Heart right ventricle (tissue), 16 donors: ENCODE data around the gene DYNC1H1. TPM values are rescaled to one million over a fixed set of nuclear protein-coding genes. Genes with fewer than 3 reads are reported as not detected.

Experiments used
- ATAC-seq, 8 donors: fragments of 200-7000 bp; cut with Tn5 transposase; one replicate each; pipeline ENCODE4 v1.9.1; 2020; ENCODE audit warnings: mild to moderate bottlenecking in 8 of 8, moderate library complexity in 8 of 8, moderate number of reproducible peaks in 1 of 8
- DNase-seq, 2 donors: peaks; one replicate each; pipeline ENCODE4 v3.0.0-alpha.2; 2020
- H3K27ac ChIP-seq, 10 donors: fragments of 200-600 bp; sonication (generic) in 2 of 10; one replicate each; pipeline versions ENCODE4 v1.5.0 to v1.8.0; 2020 to 2022; ENCODE audit warnings: mild to moderate bottlenecking in 3 of 10
- H3K27me3 ChIP-seq, 7 donors: fragments of 200-600 bp; one replicate each; pipeline ENCODE4 v1.8.0; 2021 to 2022; ENCODE audit warnings: mild to moderate bottlenecking in 2 of 7
- H3K36me3 ChIP-seq, 9 donors: fragments of 200-600 bp; sonication (generic) in 1 of 9; one replicate each; pipeline versions ENCODE4 v1.5.0 to v1.8.0; 2020 to 2022; ENCODE audit warnings: mild to moderate bottlenecking in 2 of 9
- H3K4me1 ChIP-seq, 9 donors: fragments of 200-600 bp; sonication (generic) in 1 of 9; one replicate each; pipeline versions ENCODE4 v1.5.0 to v1.8.0; 2020 to 2022; ENCODE audit warnings: mild to moderate bottlenecking in 4 of 9
- H3K4me3 ChIP-seq, 10 donors: fragments of 200-600 bp; sonication (generic) in 2 of 10; one replicate each; pipeline versions ENCODE4 v1.5.0 to v1.8.0; 2020 to 2022; ENCODE audit warnings: mild to moderate bottlenecking in 7 of 10, moderate library complexity in 2 of 10
- H3K9me3 ChIP-seq, 11 donors: fragments of 200-600 bp in 10 of 11; sonication (generic) in 2 of 11; one replicate each; pipeline versions ENCODE4 v1.5.0 to v1.8.0; 2013 to 2022; ENCODE audit warnings: mild to moderate bottlenecking in 2 of 11, control low read depth in 1 of 11, moderate library complexity in 1 of 11
- WGBS, 2 donors: extraction: QIAGEN DNeasy Blood & Tissue Kit; methylation state at CpG; one replicate each; pipeline ENCODE4 v1.1.7; 2013; ENCODE audit warnings: inconsistent platforms in 1 of 2; 5-methylcytosine and 5-hydroxymethylcytosine counted together
- intact Hi-C, 10 donors: fragments of 100-400 bp; cut with DNase I; formaldehyde crosslinking; loops; one replicate each; pipeline versions ENCODE4 v1.11.1 to v1.14.2; 2022
- polyA plus RNA-seq, 2 donors: library from polyadenylated mRNA; stranded (reverse); fragments of 200-250 nt; gene quantifications; one replicate each; pipeline ENCODE4 v1.2.3, GENCODE V29; 2013
- total RNA-seq, 10 donors: library from RNA; stranded (reverse); fragmentation: NEBNext Ultra II Directional in 3 of 10; extraction: Animal tissue kit (Norgen Biotek cat#: 25700) in 3 of 10; gene quantifications; one replicate each; pipeline versions ENCODE4 v1.2.1 to v1.2.4, GENCODE V29; 2021 to 2023
- TF ChIP-seq, protein P1 (sequence below), 9 donors: fragments of 200-600 bp; sonication (generic) in 2 of 9; IDR thresholded peaks; one replicate each; pipeline versions ENCODE4 v1.5.0 to v1.8.0; 2021 to 2022; ENCODE audit warnings: antibody characterized with exemption in 9 of 9, mild to moderate bottlenecking in 5 of 9, moderate library complexity in 1 of 9
- donor health status: Arrhythmogenic right ventricular cardiomyopathy.
- donor health status: ischemic (EF 13 %, LVEDD 7.1; RV severe dilation, severe dysfunction).
- donor health status: healthy with polysubstance abuse.
- donor health status: DM: no; HTN: yes; CAD: no.
- donor health status: DM: no; HTN: no; CAD: no.
- donor health status: ischemic (EF 25% LVEDD 6.9; RV normal size, moderate dysfunction).
- donor health status: ischemic (EF 25% LVEDD 5.7; RV mildly dilated, moderate dysfunction).
- donor health status: healthy.
- donor health status: DM: yes; HTN: yes; CAD: no.
- donor health status: Ischemic cardiomyopathy.
- donor health status: ischemic (EF 35%, LVEDD 5.7; RV mildly dilated, moderate dysfunction).
- donor health status: nonischemic (EF 11% LVEDD 7.7; RV severe dilation, severe dysfunction).
- donor health status: DM: yes; HTN: yes; CAD: no.
- donor health status: PGD.
- donor health status: ischemic (EF 29% LVEDD 5.4; RV normal size, mild dysfunction).
- donor health status: nonischemic (EF 23%, LVEDD 6.1; RV moderate dilation, normal function).

The DYNC1H1 gene
- total and polyA plus RNA-seq, 12 donors: 173 to 777 (median 618) TPM

DNA sequence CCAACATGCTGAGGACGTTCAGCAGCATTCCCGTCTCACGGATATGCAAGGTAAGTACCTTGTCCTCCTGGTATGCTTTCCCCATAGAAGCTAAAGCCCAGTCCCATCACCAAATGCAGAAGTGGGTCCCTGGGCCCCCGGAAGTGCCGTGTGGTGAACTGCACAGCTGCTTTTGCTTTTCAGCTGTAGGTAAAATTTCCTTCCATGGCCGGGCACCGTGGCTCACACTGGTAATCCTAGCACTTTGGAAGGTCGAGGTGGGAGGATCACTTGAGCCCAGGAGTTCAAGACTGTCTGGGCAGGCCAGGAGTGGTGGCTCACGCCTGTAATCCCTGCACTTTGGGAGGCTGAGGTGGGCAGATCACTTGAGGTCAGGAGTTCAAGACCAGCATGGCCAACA is 78.3 kb downstream of the DYNC1H1 start:
- TF ChIP-seq, protein P1, sequence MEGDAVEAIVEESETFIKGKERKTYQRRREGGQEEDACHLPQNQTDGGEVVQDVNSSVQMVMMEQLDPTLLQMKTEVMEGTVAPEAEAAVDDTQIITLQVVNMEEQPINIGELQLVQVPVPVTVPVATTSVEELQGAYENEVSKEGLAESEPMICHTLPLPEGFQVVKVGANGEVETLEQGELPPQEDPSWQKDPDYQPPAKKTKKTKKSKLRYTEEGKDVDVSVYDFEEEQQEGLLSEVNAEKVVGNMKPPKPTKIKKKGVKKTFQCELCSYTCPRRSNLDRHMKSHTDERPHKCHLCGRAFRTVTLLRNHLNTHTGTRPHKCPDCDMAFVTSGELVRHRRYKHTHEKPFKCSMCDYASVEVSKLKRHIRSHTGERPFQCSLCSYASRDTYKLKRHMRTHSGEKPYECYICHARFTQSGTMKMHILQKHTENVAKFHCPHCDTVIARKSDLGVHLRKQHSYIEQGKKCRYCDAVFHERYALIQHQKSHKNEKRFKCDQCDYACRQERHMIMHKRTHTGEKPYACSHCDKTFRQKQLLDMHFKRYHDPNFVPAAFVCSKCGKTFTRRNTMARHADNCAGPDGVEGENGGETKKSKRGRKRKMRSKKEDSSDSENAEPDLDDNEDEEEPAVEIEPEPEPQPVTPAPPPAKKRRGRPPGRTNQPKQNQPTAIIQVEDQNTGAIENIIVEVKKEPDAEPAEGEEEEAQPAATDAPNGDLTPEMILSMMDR (IDR thresholded peaks at IDR 0.05): no peak
- H3K9me3 ChIP-seq: no peaks in the 10 kb centered on the region
- peak overlapping the region in 8 of 10 donors; percentile 3 to 77 (median 68) for H3K27ac ChIP-seq
- H3K4me3 ChIP-seq: no peak overlapping the region
- H3K36me3 ChIP-seq: peaks cover 24 to 100% (median 73%) of the 10 kb centered on the region in 9 donors
- 92% methylated on average over 9 of the region's 9 CpGs for WGBS, 2 donors
- ATAC-seq (no peak), DNase-seq (no peak)
- H3K4me1 ChIP-seq: peaks cover 0 to 41% (median 27%) of the 10 kb centered on the region in 9 donors
- intact Hi-C loops: loop anchor here in 6 of 10 donors (5.0 to 10.0 kb wide), 5 partner anchors 50 to 335 kb away; partner anchors contain the start of gene ZNF839 (in 2 of the 6)
- no peaks in the 10 kb centered on the region for H3K27me3 ChIP-seq

DNA sequence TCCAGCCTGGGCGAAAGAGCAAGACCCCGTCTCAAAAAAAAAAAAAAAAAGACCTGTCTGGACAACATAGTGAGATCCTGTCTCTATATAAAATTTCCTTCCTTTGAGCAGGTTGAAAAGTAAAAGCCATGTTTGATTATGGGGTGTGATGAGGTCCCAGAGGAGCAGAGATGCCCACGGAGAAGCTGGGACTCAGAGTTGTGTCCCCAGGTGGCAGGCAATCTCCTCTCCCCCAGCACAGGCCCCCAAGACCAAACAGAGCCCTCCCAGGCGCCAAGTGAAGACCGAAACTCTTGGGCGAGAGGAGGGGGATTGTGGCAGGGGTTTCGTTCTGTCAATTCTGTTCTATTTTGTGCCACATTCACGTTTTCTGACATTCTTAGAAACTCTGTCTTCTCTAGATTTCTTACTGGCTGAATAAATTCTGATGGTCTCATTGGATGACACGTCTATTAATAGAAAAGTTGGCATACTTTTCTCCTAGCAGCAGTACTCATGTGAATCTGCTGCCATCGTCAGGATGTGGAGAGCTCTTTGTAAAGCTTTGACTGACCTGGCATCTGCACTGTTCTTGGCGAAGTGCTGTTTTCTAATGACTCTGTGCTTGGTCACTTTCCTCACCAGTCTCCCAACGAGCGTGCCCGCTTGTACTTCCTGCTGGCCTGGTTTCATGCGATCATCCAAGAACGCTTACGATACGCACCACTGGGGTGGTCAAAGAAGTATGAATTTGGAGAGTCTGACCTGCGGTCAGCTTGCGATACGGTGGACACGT is 79.1 kb downstream of the DYNC1H1 start:
- no peaks in the 10 kb centered on the region for H3K9me3 ChIP-seq
- intact Hi-C loops: loop anchor here in 6 of 10 donors (5.0 to 10.0 kb wide), 5 partner anchors 51 to 336 kb away; partner anchors contain the start of gene ZNF839 (in 2 of the 6)

DNA sequence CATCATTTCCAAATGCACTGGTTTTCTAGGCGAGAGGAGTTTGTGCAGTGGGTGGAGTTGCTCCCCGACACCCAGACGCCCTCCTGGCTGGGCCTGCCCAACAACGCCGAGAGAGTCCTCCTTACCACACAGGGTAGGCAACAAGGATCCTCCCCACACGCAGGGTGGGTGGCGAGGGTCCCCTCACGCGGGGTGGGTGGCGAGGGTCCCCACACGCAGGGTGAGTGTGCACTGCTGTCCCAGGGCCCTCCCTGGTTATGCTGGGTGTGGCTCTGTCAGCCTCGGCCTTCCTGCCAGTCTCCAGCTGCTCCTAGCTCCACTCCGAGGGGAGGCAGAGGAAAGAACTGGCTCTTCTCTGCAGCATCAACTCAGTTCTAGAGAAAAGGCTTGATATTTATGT is 80.2 kb downstream of the DYNC1H1 start:
- 84 to 89% methylated on average over 13 of the region's 13 CpGs for WGBS, 2 donors

More for the DNA sequence above, 79.1 kb downstream of the DYNC1H1 start:
- ATAC-seq (peak in 7 of 8 donors; percentile 29 to 78 (median 69)), DNase-seq (peak in 1 of 2 donors; percentile 61)
- peaks cover 0 to 41% (median 27%) of the 10 kb centered on the region in 9 donors for H3K4me1 ChIP-seq
- H3K27me3 ChIP-seq: no peaks in the 10 kb centered on the region
- peak overlapping the region in 8 of 10 donors; percentile 42 to 77 (median 69) for H3K27ac ChIP-seq
- TF ChIP-seq, protein P1 (IDR thresholded peaks at IDR 0.05): peak in 3 of 9 donors; percentile 19 to 41 (median 30)
- H3K36me3 ChIP-seq: peaks cover 28 to 100% (median 73%) of the 10 kb centered on the region in 9 donors
- WGBS, 2 donors: 54 to 66% methylated on average over 22 of the region's 22 CpGs
- H3K4me3 ChIP-seq: no peak overlapping the region

More for the DNA sequence above, 80.2 kb downstream of the DYNC1H1 start:
- H3K4me3 ChIP-seq: no peak overlapping the region
- peaks cover 0 to 41% (median 27%) of the 10 kb centered on the region in 9 donors for H3K4me1 ChIP-seq
- intact Hi-C loops: loop anchor here in 6 of 10 donors (5.0 to 10.0 kb wide), 5 partner anchors 50 to 337 kb away; partner anchors contain the start of gene ZNF839 (in 2 of the 6)
- peak in 1 of 8 donors; percentile 12 for ATAC-seq
- H3K27ac ChIP-seq: peak overlapping the region in 5 of 10 donors; percentile 44 to 72 (median 66)
- no peak for DNase-seq
- H3K27me3 ChIP-seq: no peaks in the 10 kb centered on the region
- H3K9me3 ChIP-seq: no peaks in the 10 kb centered on the region
- peaks cover 26 to 100% (median 74%) of the 10 kb centered on the region in 9 donors for H3K36me3 ChIP-seq
- TF ChIP-seq, protein P1 (IDR thresholded peaks at IDR 0.05): no peak
